HG03558 (cell line): ENCODE measurements around the gene USP46.
A peak's percentile ranks its signal among the peaks of the same experiment; 100 is the strongest.

ENCODE experiments used
- ATAC-seq: cut with Tn5 transposase; IDR thresholded peaks from one replicate; pipeline ENCODE4 v1.9.1; 2021; ENCODE audit warnings: moderate number of reproducible peaks; ENCODE audit not compliant: unreplicated experiment; ENCODE audit errors: extremely low read depth

The USP46 gene, protein sequence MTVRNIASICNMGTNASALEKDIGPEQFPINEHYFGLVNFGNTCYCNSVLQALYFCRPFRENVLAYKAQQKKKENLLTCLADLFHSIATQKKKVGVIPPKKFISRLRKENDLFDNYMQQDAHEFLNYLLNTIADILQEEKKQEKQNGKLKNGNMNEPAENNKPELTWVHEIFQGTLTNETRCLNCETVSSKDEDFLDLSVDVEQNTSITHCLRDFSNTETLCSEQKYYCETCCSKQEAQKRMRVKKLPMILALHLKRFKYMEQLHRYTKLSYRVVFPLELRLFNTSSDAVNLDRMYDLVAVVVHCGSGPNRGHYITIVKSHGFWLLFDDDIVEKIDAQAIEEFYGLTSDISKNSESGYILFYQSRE

DNA sequence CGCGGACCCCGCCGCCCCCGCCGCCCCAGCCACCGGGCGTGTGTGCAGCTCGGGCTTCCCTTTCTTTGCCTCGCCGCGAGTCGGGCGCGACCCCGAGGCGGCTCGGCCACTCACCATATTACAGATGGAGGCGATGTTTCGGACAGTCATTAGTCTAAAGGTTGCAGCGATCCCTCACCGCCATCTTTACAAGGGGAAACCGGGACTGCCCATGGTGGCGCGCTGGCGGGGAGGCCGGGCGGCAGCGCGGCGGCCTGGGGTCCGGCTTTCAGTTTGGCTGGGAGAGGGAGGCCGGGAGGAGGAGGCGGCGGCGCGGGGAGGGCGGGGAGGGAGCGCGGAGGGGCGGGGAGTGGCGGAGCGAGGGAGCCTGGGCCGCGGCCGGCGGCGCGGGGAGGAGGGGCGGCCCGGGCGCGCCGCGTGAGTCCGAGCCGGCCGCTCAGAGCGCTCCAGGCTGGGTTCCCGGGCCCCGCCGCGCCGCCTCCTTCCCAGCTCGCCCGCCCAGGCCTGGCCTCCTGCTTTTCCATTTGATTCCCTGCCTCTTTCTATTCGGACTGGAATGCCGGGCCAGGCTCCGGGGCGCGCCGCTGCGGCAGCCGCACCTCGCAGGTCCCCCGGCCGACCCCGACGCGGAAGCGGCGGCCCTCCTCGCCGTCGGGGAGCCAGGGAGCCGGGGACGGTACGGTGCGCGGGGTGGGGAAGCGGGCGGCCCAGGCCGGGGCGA lies at the start of gene USP46:
TSS of gene USP46 (minus strand) at position 301 of the 721 bp plus-strand sequence. CDS start at position 150, 151 bp downstream.
- peak; percentile 66 for ATAC-seq

DNA sequence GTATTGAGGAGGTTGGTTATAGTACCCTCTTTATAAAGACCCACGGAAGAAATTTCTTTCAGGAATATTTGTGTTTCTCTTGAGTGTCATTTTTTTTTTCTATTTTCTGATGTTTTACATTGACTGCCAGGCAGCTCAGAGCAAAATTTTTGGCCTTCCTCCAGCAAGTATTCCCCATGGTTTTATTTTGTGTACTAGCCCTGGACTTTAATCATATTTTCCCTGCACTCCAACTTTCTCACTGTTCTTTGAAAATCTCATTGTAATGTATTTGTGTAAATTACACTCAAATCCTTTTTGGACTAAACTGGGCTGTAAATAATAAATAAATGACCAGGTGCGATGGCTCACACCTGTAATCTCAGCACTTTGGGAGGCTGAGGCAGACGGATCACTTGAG lies 45.6 kb upstream of the USP46 start:
- ATAC-seq, result no peak

GRCh38 chr4:52704133-52704532 lies 45.0 kb upstream of the USP46 start:
- ATAC-seq, result no peak

DNA sequence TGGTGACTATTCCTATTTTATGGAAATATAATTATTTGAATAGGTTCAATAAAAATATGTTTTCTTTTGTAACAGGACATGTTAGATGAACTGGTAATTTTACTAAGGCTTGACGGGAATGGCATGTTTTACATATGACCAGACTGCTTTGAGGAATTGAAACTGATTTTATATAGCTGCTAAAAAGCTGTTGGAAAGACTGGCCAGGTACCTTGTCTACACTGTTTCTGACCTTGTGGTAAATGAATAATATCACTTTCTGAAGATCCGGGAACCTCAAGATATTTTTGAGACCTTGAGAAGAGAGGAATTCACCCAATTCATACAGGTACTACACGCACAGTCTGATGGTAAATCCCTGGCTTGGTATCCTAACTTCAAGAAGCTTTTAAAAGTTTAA lies 42.1 kb upstream of the USP46 start:
- ATAC-seq, result peak; percentile 85

GRCh38 chr4:52694936-52695335 lies 35.8 kb upstream of the USP46 start:
- no peak for ATAC-seq

DNA sequence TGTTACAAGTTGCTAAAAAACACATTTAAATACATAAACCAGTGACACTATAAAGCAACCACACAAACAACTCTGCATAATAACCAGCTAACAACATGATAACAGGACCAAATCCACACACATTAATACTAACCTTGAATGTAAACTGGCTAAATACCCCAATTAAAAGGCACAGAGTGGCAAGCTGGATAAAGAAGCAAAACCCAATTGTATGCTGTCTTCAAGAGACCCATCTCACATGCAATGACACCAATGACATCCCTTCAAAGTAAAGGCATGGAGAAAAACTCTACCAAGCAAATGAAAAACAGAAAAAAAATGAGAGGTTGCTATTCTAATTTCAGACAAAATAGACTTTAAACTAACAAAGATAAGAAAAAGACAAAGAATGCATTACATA lies 34.4 kb upstream of the USP46 start:
- ATAC-seq, result no peak

DNA sequence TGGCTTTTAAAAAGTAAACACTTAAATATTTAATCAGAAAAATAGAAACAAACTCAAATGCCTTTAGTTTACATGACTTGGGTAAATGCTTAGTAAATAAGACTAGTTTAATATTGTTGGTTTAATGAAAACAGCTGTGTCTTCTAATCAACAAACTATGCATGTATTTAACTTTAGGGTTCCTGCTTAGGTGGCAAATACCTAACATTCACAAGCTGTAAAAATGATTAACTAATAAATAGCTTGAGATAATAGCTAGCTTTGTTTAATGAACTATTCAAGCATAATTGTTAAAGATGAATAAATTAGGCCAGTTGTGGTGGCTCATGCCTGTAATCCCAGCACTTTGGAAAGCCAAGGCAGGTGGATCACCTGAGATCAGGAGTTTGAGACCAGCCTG lies 30.0 kb upstream of the USP46 start:
- no peak for ATAC-seq

GRCh38 chr4:52687696-52688095 lies 28.6 kb upstream of the USP46 start:
- ATAC-seq, result no peak

- ATAC-seq, result no peak
Observed at GRCh38 chr4:52685316-52685715, 26.2 kb upstream of the USP46 start.

DNA sequence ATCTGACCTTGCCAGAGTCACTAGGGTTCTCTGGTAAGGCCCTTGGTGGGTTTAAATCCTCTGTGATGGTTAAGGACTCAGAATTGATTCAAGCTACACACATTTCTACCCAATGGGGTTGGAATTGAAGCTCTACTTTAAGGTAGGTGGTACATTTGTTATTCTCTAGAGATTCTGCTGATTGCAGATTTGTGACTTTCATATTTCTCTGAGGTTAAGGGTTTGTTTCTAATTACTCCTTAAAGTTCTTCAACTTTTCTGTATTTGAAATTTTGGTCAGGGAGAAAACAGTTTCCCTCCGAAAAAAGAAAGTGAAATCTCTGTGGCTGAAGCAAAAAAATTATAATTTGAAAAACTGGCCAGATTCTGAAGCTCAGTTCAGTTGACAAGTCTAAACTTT lies 25.8 kb upstream of the USP46 start:
- ATAC-seq, result no peak

GRCh38 chr4:52680381-52680780 lies 21.3 kb upstream of the USP46 start:
- ATAC-seq, result no peak

- ATAC-seq, result no peak
Observed at GRCh38 chr4:52676536-52676935, 17.4 kb upstream of the USP46 start.

- no peak for ATAC-seq
Observed at GRCh38 chr4:52675111-52675510, 16.0 kb upstream of the USP46 start.

DNA sequence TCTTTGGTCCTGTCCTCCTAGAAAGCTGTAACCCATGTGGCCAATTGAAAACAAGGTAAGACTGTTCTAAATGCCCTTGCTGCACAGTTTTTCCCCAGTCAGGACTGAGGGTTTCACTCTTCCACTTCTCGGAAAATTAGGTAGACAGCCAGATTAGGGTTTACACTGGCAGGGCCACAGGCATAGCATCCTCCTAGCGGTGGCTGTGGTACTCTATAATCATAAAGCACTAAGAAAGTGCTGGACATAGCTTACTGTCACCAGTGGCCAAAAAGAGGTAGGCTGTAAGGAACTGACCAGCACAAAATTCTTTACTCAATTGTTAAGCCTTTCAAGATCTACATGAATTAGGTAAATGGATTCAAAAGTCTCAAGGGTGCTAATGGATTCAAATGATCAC lies 11.6 kb upstream of the USP46 start:
- no peak for ATAC-seq

DNA sequence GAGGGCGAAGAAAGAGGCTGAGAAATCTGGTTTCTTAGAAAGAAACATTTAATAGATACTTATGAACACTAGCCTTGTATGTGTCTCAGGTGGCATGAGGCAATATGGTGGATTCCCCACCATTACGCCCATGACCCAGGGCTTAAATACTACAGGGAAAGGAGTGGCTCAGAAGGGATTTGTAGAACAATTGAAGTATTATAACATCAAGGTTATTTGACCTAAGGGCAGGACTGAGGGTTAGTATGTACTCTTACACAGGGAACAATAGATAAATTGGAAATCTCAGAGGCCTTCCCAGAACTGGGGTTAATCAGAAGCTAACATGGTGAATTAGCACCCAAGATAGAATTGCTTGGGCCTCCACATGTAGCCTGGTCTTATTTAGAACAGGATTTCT lies 11.0 kb upstream of the USP46 start:
- ATAC-seq, result no peak

DNA sequence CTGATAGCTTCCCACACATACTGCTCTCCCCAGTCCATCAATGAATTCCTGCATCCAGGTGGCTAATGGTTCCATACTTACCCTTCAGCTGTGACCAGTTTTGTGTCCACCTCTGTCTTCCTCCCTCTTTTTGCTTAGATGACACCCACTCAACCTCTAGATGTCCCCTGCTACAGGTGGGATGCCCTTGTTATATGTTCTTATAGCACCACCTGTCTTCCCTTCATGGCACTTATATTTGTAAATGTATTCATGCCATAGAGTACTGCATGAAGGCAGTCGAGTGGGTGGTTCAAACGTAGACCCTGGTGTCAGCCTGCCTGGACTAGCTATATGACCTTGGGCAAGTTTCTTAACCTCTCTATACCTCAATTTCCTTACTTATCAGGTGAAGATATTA lies 6.5 kb upstream of the USP46 start:
- no peak for ATAC-seq

DNA sequence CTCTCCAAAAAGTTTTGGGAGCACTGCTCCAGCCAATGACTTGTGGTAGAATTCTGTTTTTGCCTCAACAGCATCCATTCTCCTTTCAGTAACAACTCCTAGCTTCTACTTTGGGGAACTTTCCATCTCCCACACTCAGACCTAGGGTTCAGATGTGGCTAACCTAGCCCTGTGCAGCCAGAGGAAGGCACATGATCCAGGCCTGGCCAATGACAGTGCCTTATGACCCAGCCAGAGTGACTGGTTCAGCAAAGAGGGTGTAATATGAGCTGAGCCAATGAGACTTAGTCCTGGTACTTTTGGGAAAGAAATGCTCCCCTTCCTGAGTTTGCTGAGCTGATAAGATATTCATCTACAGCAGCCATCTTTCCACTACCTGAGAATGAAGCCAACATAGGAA lies 5.4 kb upstream of the USP46 start:
- ATAC-seq, result no peak

GRCh38 chr4:52661966-52662690 lies 3.0 kb upstream of the USP46 start:
- ATAC-seq, result no peak

GRCh38 chr4:52660643-52661042 lies 1.5 kb upstream of the USP46 start:
- ATAC-seq, result no peak

GRCh38 chr4:52659722-52660261 lies 691 bp upstream of the USP46 start:
- ATAC-seq, result no peak

GRCh38 chr4:52658641-52659000 lies 480 bp downstream of the USP46 start:
- no peak for ATAC-seq
